WTC11 (cell line): ENCODE data around the gene ZFYVE28. TPM values are rescaled to one million over a fixed set of nuclear protein-coding genes. Genes with fewer than 3 reads are reported as not detected.
A peak's percentile ranks its signal among the peaks of the same experiment; 100 is the strongest.

Experiments
- ATAC-seq: fragments of 200-7000 bp; cut with Tn5 transposase; 2 replicates; pipeline ENCODE4 v1.10.0; 2021; ENCODE audit warnings: mild to moderate bottlenecking, moderate library complexity
- CTCF ChIA-PET: fragments of 300-600 bp; sonication (Branson Sonifier 250); formaldehyde crosslinking; loops from one replicate; lab custom pipeline; 2021; ENCODE audit warnings: antibody characterized with exemption; lab: Charles Lee
- POLR2A ChIA-PET: fragments of 350-600 bp; sonication (Branson Sonifier 250); formaldehyde crosslinking; loops from one replicate; lab custom pipeline; 2021; ENCODE audit warnings: antibody characterized with exemption; lab: Charles Lee
- DNase-seq: peaks from one replicate; pipeline ENCODE4 v3.0.0; 2021; ENCODE audit warnings: low spot score
- H3K27ac Mint-ChIP-seq: 2 replicates; pipeline ENCODE4 v1.8.0; 2021; ENCODE audit warnings: mixed read lengths
- H3K27me3 Mint-ChIP-seq: 2 replicates; pipeline ENCODE4 v1.8.0; 2021; ENCODE audit warnings: low read depth, mild to moderate bottlenecking, moderate library complexity, mixed read lengths
- H3K36me3 Mint-ChIP-seq: 2 replicates; pipeline ENCODE4 v1.8.0; 2021; ENCODE audit warnings: mixed read lengths
- H3K4me1 Mint-ChIP-seq: 2 replicates; pipeline ENCODE4 v1.8.0; 2022; ENCODE audit warnings: mixed read lengths
- H3K4me3 Mint-ChIP-seq: 2 replicates; pipeline ENCODE4 v1.8.0; 2021; ENCODE audit warnings: mild to moderate bottlenecking, moderate library complexity, mixed read lengths
- H3K9me3 Mint-ChIP-seq: 2 replicates; pipeline ENCODE4 v1.8.0; 2021; ENCODE audit warnings: mixed read lengths
- AR ChIP-seq: fragments of 250-450 bp; sonication (Bioruptor Pico); IDR thresholded peaks from 2 replicates; pipeline ENCODE4 v1.9.0; 2021; ENCODE audit warnings: mild to moderate bottlenecking
- ATF6 ChIP-seq: sonication (generic); formaldehyde crosslinking; IDR thresholded peaks from 2 replicates; pipeline ENCODE4 v1.8.1; 2023; ENCODE audit warnings: mild to moderate bottlenecking, missing genetic modification reagents
- CREM ChIP-seq: sonication (generic); formaldehyde crosslinking; IDR thresholded peaks from 2 replicates; pipeline ENCODE4 v1.8.1; 2022; ENCODE audit warnings: mild to moderate bottlenecking, missing genetic modification reagents, moderate library complexity
- ELF4 ChIP-seq: sonication (generic); formaldehyde crosslinking; IDR thresholded peaks from 2 replicates; pipeline ENCODE4 v1.8.1; 2022; ENCODE audit warnings: low read depth, mild to moderate bottlenecking, moderate library complexity, missing genetic modification reagents
- ERG ChIP-seq: fragments of 250-450 bp; sonication (Bioruptor Pico); IDR thresholded peaks from 2 replicates; pipeline ENCODE4 v1.8.0; 2021; ENCODE audit warnings: mild to moderate bottlenecking
- ETV6 ChIP-seq: sonication (generic); formaldehyde crosslinking; IDR thresholded peaks from 2 replicates; pipeline ENCODE4 v1.8.1; 2022; ENCODE audit warnings: mild to moderate bottlenecking, missing genetic modification reagents
- FOXK1 ChIP-seq: sonication (generic); formaldehyde crosslinking; IDR thresholded peaks from 2 replicates; pipeline ENCODE4 v1.8.0; 2022; ENCODE audit warnings: mild to moderate bottlenecking, moderate library complexity, missing genetic modification reagents
- GABPB1 ChIP-seq: sonication (generic); formaldehyde crosslinking; IDR thresholded peaks from 2 replicates; pipeline ENCODE4 v1.8.1; 2023; ENCODE audit warnings: mild to moderate bottlenecking, missing genetic modification reagents
- KAT7 ChIP-seq: sonication (generic); formaldehyde crosslinking; IDR thresholded peaks from 2 replicates; pipeline ENCODE4 v1.8.1; 2023; ENCODE audit warnings: missing genetic modification reagents, mild to moderate bottlenecking, borderline replicate concordance
- MLX ChIP-seq: sonication (generic); formaldehyde crosslinking; IDR thresholded peaks from 2 replicates; pipeline ENCODE4 v1.8.1; 2023; ENCODE audit warnings: mild to moderate bottlenecking, missing genetic modification reagents, moderate library complexity
- MXD4 ChIP-seq: fragments of 250-450 bp; sonication (Bioruptor Pico); IDR thresholded peaks from 2 replicates; pipeline ENCODE4 v1.8.0; 2021; ENCODE audit warnings: mild to moderate bottlenecking, moderate library complexity, borderline replicate concordance
- NR3C1 ChIP-seq: sonication (generic); formaldehyde crosslinking; conservative IDR thresholded peaks from 2 replicates; pipeline ENCODE4 v1.8.1; 2023; ENCODE audit warnings: low read depth, mild to moderate bottlenecking, missing genetic modification reagents
- PREB ChIP-seq: sonication (generic); formaldehyde crosslinking; IDR thresholded peaks from 2 replicates; pipeline ENCODE4 v1.8.1; 2022; ENCODE audit warnings: mild to moderate bottlenecking, missing genetic modification reagents, moderate library complexity, borderline replicate concordance
- STAT6 ChIP-seq: sonication (generic); formaldehyde crosslinking; conservative IDR thresholded peaks from 2 replicates; pipeline ENCODE4 v1.8.1; 2023; ENCODE audit warnings: mild to moderate bottlenecking, low read depth, missing genetic modification reagents, moderate library complexity
- USF2 ChIP-seq: sonication (generic); formaldehyde crosslinking; IDR thresholded peaks from 2 replicates; pipeline ENCODE4 v1.8.1; 2023; ENCODE audit warnings: mild to moderate bottlenecking, missing genetic modification reagents, moderate library complexity
- ZNF121 ChIP-seq: sonication (generic); formaldehyde crosslinking; IDR thresholded peaks from 2 replicates; pipeline ENCODE4 v1.8.0; 2023; ENCODE audit warnings: missing genetic modification reagents
- ZNF317 ChIP-seq: sonication (generic); formaldehyde crosslinking; IDR thresholded peaks from 2 replicates; pipeline ENCODE4 v1.8.1; 2023; ENCODE audit warnings: low read depth, mild to moderate bottlenecking, moderate library complexity, missing genetic modification reagents, borderline replicate concordance
- total RNA-seq: library from RNA; stranded (reverse); gene quantifications from 3 replicates; pipeline ENCODE4 v1.2.3, GENCODE V29; 2021

The ZFYVE28 gene
- total RNA-seq, 1 experiment from 2014 or later: 7.8 TPM

GRCh38 chr4:2361366-2362265 lies 56.8 kb downstream of the ZFYVE28 start:
- H3K36me3 Mint-ChIP-seq: no peaks in the 10 kb centered on the region
- CTCF ChIA-PET: interaction anchor here (0.6 to 3.3 kb wide), 6 partner anchors 32 to 141 kb away, joined by 3 to 15 read pairs (median 4); partner anchors contain the start of genes CFAP99 and ZFYVE28
- ATAC-seq (peak; percentile 35), DNase-seq (no peak)
- H3K27me3 Mint-ChIP-seq: no peaks in the 10 kb centered on the region
- H3K27ac Mint-ChIP-seq: no peak overlapping the region
- POLR2A ChIA-PET: no interaction called here
- no peaks in the 10 kb centered on the region for H3K9me3 Mint-ChIP-seq
- no peak for TF ChIP-seq FOXK1
- no peak for TF ChIP-seq ELF4
- TF ChIP-seq ZNF121 (CRISPR knock-in tag): no peak
- no peak for TF ChIP-seq KAT7 (CRISPR knock-in tag)
- TF ChIP-seq ERG (CRISPR knock-in tag): no peak
- TF ChIP-seq GABPB1 (CRISPR knock-in tag): no peak
- no peak for TF ChIP-seq USF2 (CRISPR knock-in tag)
- TF ChIP-seq STAT6: no peak
- TF ChIP-seq PREB (CRISPR knock-in tag): no peak
- no peak for TF ChIP-seq MXD4 (CRISPR knock-in tag)
- H3K4me3 Mint-ChIP-seq: no peak overlapping the region
- H3K4me1 Mint-ChIP-seq: peaks cover 2% of the 10 kb centered on the region; the same call in 1 of the 2 replicates

GRCh38 chr4:2360396-2360730 lies 58.1 kb downstream of the ZFYVE28 start:
- no peak for DNase-seq
- H3K4me3 Mint-ChIP-seq: no peak overlapping the region
- ATAC-seq: no peak
- ChIA-PET POLR2A (no interaction called here), CTCF (interaction anchor here (1.1 to 3.3 kb wide), 3 partner anchors 42 to 140 kb away, joined by 3 to 15 read pairs (median 9); no protein-coding TSS in a partner anchor)
- TF ChIP-seq KAT7 (CRISPR knock-in tag): no peak
- no peaks in the 10 kb centered on the region for H3K9me3 Mint-ChIP-seq
- H3K4me1 Mint-ChIP-seq: peaks cover 2% of the 10 kb centered on the region; the same call in 1 of the 2 replicates
- no peaks in the 10 kb centered on the region for H3K36me3 Mint-ChIP-seq
- H3K27ac Mint-ChIP-seq: no peak overlapping the region
- H3K27me3 Mint-ChIP-seq: no peaks in the 10 kb centered on the region

- ChIA-PET POLR2A (no interaction called here), CTCF (interaction anchor here (0.7 to 3.3 kb wide), 3 partner anchors 43 to 289 kb away, joined by 3 to 15 read pairs (median 3); no protein-coding TSS in a partner anchor)
- Mint-ChIP-seq H3K4me3 (no peak overlapping the region), H3K27ac (no peak overlapping the region), H3K27me3 (no peaks in the 10 kb centered on the region), H3K36me3 (no peaks in the 10 kb centered on the region), H3K4me1 (peaks cover 2% of the 10 kb centered on the region; the same call in 1 of the 2 replicates), H3K9me3 (no peaks in the 10 kb centered on the region)
- no peak for ATAC-seq
- no peak for DNase-seq
- TF ChIP-seq CREM (CRISPR knock-in tag): no peak
- no peak for TF ChIP-seq ZNF317 (CRISPR knock-in tag)
- no peak for TF ChIP-seq NR3C1
- TF ChIP-seq MLX (CRISPR knock-in tag): no peak
- TF ChIP-seq ETV6: no peak
- TF ChIP-seq AR: no peak
- no peak for TF ChIP-seq ATF6 (CRISPR knock-in tag)
These were observed 58.7 kb downstream of the ZFYVE28 start for GRCh38 chr4:2359591-2360395.
